ENCODE data around the gene HPN.

- no peak for TF ChIP-seq POLR2A (IDR thresholded peaks at IDR 0.05; ENCODE audit: low read depth, low read length)
- TF ChIP-seq SPI1 (IDR thresholded peaks at IDR 0.05; ENCODE audit: low read depth, low read length), result no peak
- TF ChIP-seq POLR2AphosphoS5 (IDR thresholded peaks at IDR 0.05; ENCODE audit: low read depth, low read length), result no peak
Measured at GRCh38 chr19:35068941-35069634, 27.6 kb downstream of the HPN start.

Measured in GM12891 (cell line).